OCI-LY3 (cell line): ENCODE measurements around the gene CASP3.
"Not testable (repeated sequence)": the region's sequence is repeated elsewhere in the genome, so short reads cannot be mapped to it uniquely, and the experiment has no call there.

Experiments used
- EZH2phosphoT487 ChIP-seq: fragments of 200-600 bp; shearing (Covaris generic); IDR thresholded peaks from 2 replicates; pipeline ENCODE4 v1.6.1; 2018; ENCODE audit warnings: antibody characterized with exemption, mixed run types, low read depth
- TF ChIP-seq, protein P1 (sequence below): fragments of 200-600, 300-600 bp; sonication (generic); IDR thresholded peaks from 2 replicates; pipeline ENCODE4 v1.5.1; 2014; ENCODE audit warnings: antibody characterized with exemption, low read length, low read depth

DNA sequence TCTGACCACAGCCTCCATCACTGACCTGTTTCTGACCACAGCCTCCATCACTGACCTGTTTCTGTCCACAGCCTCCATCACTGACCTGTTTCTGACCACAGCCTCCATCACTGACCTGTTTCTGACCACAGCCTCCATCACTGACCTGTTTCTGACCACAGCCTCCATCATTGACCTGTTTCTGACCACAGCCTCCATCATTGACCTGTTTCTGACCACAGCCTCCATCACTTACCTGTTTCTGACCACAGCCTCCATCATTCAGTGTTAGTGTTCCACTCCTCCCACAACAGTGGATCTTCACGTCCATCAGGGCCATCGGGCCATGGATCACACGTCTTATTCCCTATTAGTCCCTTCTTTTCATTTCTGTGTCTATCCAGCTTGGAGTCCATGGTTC is 24.7 kb downstream of the CASP3 start:
- TF ChIP-seq, protein P1, sequence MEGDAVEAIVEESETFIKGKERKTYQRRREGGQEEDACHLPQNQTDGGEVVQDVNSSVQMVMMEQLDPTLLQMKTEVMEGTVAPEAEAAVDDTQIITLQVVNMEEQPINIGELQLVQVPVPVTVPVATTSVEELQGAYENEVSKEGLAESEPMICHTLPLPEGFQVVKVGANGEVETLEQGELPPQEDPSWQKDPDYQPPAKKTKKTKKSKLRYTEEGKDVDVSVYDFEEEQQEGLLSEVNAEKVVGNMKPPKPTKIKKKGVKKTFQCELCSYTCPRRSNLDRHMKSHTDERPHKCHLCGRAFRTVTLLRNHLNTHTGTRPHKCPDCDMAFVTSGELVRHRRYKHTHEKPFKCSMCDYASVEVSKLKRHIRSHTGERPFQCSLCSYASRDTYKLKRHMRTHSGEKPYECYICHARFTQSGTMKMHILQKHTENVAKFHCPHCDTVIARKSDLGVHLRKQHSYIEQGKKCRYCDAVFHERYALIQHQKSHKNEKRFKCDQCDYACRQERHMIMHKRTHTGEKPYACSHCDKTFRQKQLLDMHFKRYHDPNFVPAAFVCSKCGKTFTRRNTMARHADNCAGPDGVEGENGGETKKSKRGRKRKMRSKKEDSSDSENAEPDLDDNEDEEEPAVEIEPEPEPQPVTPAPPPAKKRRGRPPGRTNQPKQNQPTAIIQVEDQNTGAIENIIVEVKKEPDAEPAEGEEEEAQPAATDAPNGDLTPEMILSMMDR: not testable (repeated sequence)
- TF ChIP-seq EZH2phosphoT487: not testable (repeated sequence)
